B cell (primary cell): Measurements from ENCODE around the gene ZMAT5. TPM values are rescaled to one million over a fixed set of nuclear protein-coding genes. Genes with fewer than 3 reads are reported as not detected.

Experiments
- ATAC-seq: fragments of 200-7000 bp; cut with Tn5 transposase; one replicate; pipeline ENCODE4 v1.10.0; 2021; ENCODE audit warnings: low read depth, mild to moderate bottlenecking, moderate number of reproducible peaks, moderate library complexity
- CTCF ChIA-PET: fragments of 350-600 bp; sonication (Branson Sonifier 250); formaldehyde crosslinking; loops from one replicate; lab custom pipeline; 2021; ENCODE audit warnings: antibody characterized with exemption, inconsistent platforms; lab: Charles Lee
- POLR2A ChIA-PET: fragments of 350-600 bp; sonication (Branson Sonifier 250); formaldehyde crosslinking; loops from one replicate; lab custom pipeline; 2021; ENCODE audit warnings: antibody characterized with exemption; lab: Charles Lee
- DNase-seq: peaks from one replicate; pipeline ENCODE4 v3.0.0; 2013
- H2AFZ ChIP-seq: 2 replicates; pipeline ENCODE4 v1.6.1; 2012; ENCODE audit warnings: mild to moderate bottlenecking, low read depth, low read length; ENCODE audit not compliant: insufficient read depth, poor library complexity, severe bottlenecking
- H3K27ac ChIP-seq, 2 donors: 1 replicate in 1 of 2; 2 replicates in 1 of 2; pipeline ENCODE4 v1.5.1; 2012 to 2013; ENCODE audit warnings: low read length in 2 of 2, mild to moderate bottlenecking in 2 of 2, moderate library complexity in 1 of 2
- H3K27me3 ChIP-seq, 4 experiments: fragments of 200-600 bp in 1 of 4; sonication (generic) in 1 of 4; replicated peaks in 1 of 4; 1 replicate in 2 of 4; 2 replicates in 2 of 4; pipeline versions ENCODE4 v1.6.1 to v1.7.0; 2013 to 2016; ENCODE audit warnings: low read length in 3 of 4, mild to moderate bottlenecking in 2 of 4, mixed read lengths in 1 of 4, moderate library complexity in 1 of 4; ENCODE audit not compliant: insufficient read depth in 4 of 4, control insufficient read depth in 3 of 4; ENCODE audit errors: control extremely low read depth in 1 of 4
- H3K36me3 ChIP-seq, 2 experiments: replicated peaks in 1 of 2; 1 replicate in 1 of 2; 2 replicates in 1 of 2; pipeline versions ENCODE4 v1.6.1 to v1.7.1; 2013; ENCODE audit warnings: low read length in 1 of 2; ENCODE audit not compliant: insufficient read depth in 2 of 2, control insufficient read depth in 1 of 2; ENCODE audit errors: control extremely low read depth in 1 of 2, extremely low read depth in 1 of 2
- H3K4me1 ChIP-seq, 2 donors: fragments of 200-600 bp in 1 of 2; sonication (generic) in 1 of 2; 1 replicate in 1 of 2; 2 replicates in 1 of 2; pipeline versions ENCODE4 v1.5.1 to v1.6.1; 2013 to 2017; ENCODE audit warnings: low read length in 2 of 2; ENCODE audit not compliant: control insufficient read depth in 2 of 2, insufficient read depth in 2 of 2
- H3K4me2 ChIP-seq: replicated peaks from 2 replicates; pipeline ENCODE3; 2012; ENCODE audit warnings: mild to moderate bottlenecking, low read depth, low read length; ENCODE audit not compliant: poor library complexity, severe bottlenecking
- H3K4me3 ChIP-seq, 5 experiments: fragments of 200-600 bp in 1 of 5; sonication (generic) in 1 of 5; 1 replicate in 3 of 5; 2 replicates in 2 of 5; pipeline versions ENCODE4 v1.5.1 to v1.7.0; 2011 to 2016; ENCODE audit warnings: low read length in 4 of 5, mild to moderate bottlenecking in 4 of 5, low read depth in 2 of 5, control low read depth in 1 of 5, moderate library complexity in 1 of 5; ENCODE audit not compliant: insufficient read depth in 1 of 5; ENCODE audit errors: control extremely low read depth in 1 of 5, extremely low read depth in 1 of 5
- H3K79me2 ChIP-seq: fragments of 200-600 bp; sonication (generic); one replicate; pipeline ENCODE4 v1.6.0; 2016; ENCODE audit warnings: low read length; ENCODE audit not compliant: control insufficient read depth, insufficient read depth
- H3K9ac ChIP-seq: fragments of 200-600 bp; sonication (generic); 2 replicates; pipeline ENCODE4 v1.6.1; 2017; ENCODE audit warnings: mild to moderate bottlenecking, low read length, moderate library complexity
- H3K9me3 ChIP-seq, 3 donors: one replicate each; pipeline versions ENCODE4 v1.6.1 to v1.7.1; 2013; ENCODE audit warnings: low read length in 2 of 3; ENCODE audit not compliant: control insufficient read depth in 2 of 3, insufficient read depth in 1 of 3; ENCODE audit errors: control extremely low read depth in 1 of 3
- H4K20me1 ChIP-seq: 2 replicates; pipeline ENCODE4 v1.6.0; 2012; ENCODE audit warnings: mild to moderate bottlenecking, low read length; ENCODE audit not compliant: insufficient read depth, control insufficient read depth, poor library complexity, severe bottlenecking
- H3K27ac Mint-ChIP-seq: one replicate; pipeline ENCODE4 v1.8.0; 2021; ENCODE audit warnings: mixed read lengths
- H3K27me3 Mint-ChIP-seq: one replicate; pipeline ENCODE4 v1.8.0; 2021; ENCODE audit warnings: mixed read lengths
- H3K4me1 Mint-ChIP-seq: one replicate; pipeline ENCODE4 v1.8.0; 2021; ENCODE audit warnings: mixed read lengths
- H3K4me3 Mint-ChIP-seq: one replicate; pipeline ENCODE4 v1.8.0; 2021; ENCODE audit warnings: mixed read lengths
- H3K9me3 Mint-ChIP-seq: one replicate; pipeline ENCODE4 v1.8.0; 2022; ENCODE audit warnings: mixed read lengths; ENCODE audit not compliant: insufficient read depth
- CTCF ChIP-seq: fragments of 200-600 bp; IDR thresholded peaks from one replicate; pipeline ENCODE4 v1.8.0; 2022; ENCODE audit warnings: antibody characterized with exemption, mild to moderate bottlenecking
- EZH2 ChIP-seq: IDR thresholded peaks from 2 replicates; pipeline ENCODE4 v1.6.1; 2012; ENCODE audit warnings: borderline replicate concordance, low read depth, mild to moderate bottlenecking, moderate library complexity, low read length; ENCODE audit not compliant: insufficient read depth, poor library complexity, severe bottlenecking
- WGBS: methylation state at CpG from one replicate; pipeline ENCODE4 v1.1.5; 2013; ENCODE audit warnings: missing lambda C conversion rate; ENCODE audit not compliant: insufficient coverage; 5-methylcytosine and 5-hydroxymethylcytosine counted together
- intact Hi-C: fragments of 100-400 bp; cut with micrococcal nuclease; formaldehyde crosslinking; loops from one replicate; pipeline ENCODE4 v1.10.0; 2022
- polyA plus RNA-seq: library from polyadenylated mRNA; depleted of rRNA; stranded (reverse); fragments of >200 nt; gene quantifications from 2 replicates; pipeline ENCODE4 v1.2.3, GENCODE V29; 2012
- total RNA-seq, 2 donors: library from RNA; stranded (reverse); fragments of 120-200 nt in 1 of 2; gene quantifications; 1 replicate in 1 of 2; 2 replicates in 1 of 2; pipeline versions ENCODE4 v1.2.3 to v1.2.4, GENCODE V29; 2013 to 2022

Gene ZMAT5
- total and polyA plus RNA-seq, 2 donors (not counting 1 experiment from before 2014, with no cell fraction given) = 17.8 to 26.3 TPM

GRCh38 chr22:29793396-29793795 lies 26.6 kb upstream of the ZMAT5 start:
- Histone ChIP-seq H3K36me3 (peaks cover 0 to 76% of the 10 kb centered on the region in 2 experiments), H4K20me1 (no peaks in the 10 kb centered on the region), H3K27me3 (no peaks in the 10 kb centered on the region), H3K4me2 (no peak overlapping the region), H3K9ac (no peak overlapping the region), H3K4me3 (no peak overlapping the region), H3K27ac (no peak overlapping the region), H3K4me1 (peaks cover under 1 to 18% of the 10 kb centered on the region in 2 donors), H3K79me2 (no peaks in the 10 kb centered on the region), H3K9me3 (no peaks in the 10 kb centered on the region), H2AFZ (no peak overlapping the region)
- Mint-ChIP-seq H3K9me3 (no peaks in the 10 kb centered on the region), H3K27me3 (no peaks in the 10 kb centered on the region), H3K4me1 (peaks cover 6% of the 10 kb centered on the region), H3K4me3 (no peak overlapping the region), H3K27ac (no peak overlapping the region)
- TF ChIP-seq EZH2 (no peak), CTCF (no peak)
- ChIA-PET CTCF (no interaction called here), POLR2A (no interaction called here)
- DNase-seq = no peak
- intact Hi-C loops = no loop called here
- WGBS = over 99% methylated on average over 17 of the region's 17 CpGs
- no peak for ATAC-seq

GRCh38 chr22:29790061-29790460 lies 23.3 kb upstream of the ZMAT5 start:
- DNase-seq (no peak), ATAC-seq (no peak)
- Histone ChIP-seq H3K27me3 (no peaks in the 10 kb centered on the region), H3K4me2 (no peak overlapping the region), H2AFZ (no peak overlapping the region), H3K36me3 (peaks cover 0 to 52% of the 10 kb centered on the region in 2 experiments), H3K79me2 (no peaks in the 10 kb centered on the region), H3K27ac (no peak overlapping the region), H4K20me1 (no peaks in the 10 kb centered on the region), H3K4me3 (no peak overlapping the region), H3K9me3 (no peaks in the 10 kb centered on the region), H3K4me1 (no peaks in the 10 kb centered on the region), H3K9ac (no peak overlapping the region)
- Mint-ChIP-seq H3K4me1 (no peaks in the 10 kb centered on the region), H3K9me3 (no peaks in the 10 kb centered on the region), H3K27me3 (no peaks in the 10 kb centered on the region), H3K4me3 (no peak overlapping the region), H3K27ac (no peak overlapping the region)
- 100% methylated on average over 3 of the region's 5 CpGs for WGBS
- ChIA-PET POLR2A (no interaction called here), CTCF (no interaction called here)
- no peak for TF ChIP-seq EZH2
- no peak for TF ChIP-seq CTCF
- intact Hi-C loops = no loop called here
